Psoas muscle (tissue), 8 donors: ENCODE results near the gene CACNB1. TPM values are rescaled to one million over a fixed set of nuclear protein-coding genes. Genes with fewer than 3 reads are reported as not detected.

Experiments used
- ATAC-seq, 4 donors: fragments of 200-7000 bp; cut with Tn5 transposase; one replicate each; pipeline ENCODE4 v1.9.1; 2020; ENCODE audit warnings: moderate library complexity in 3 of 4, mild to moderate bottlenecking in 2 of 4
- DNase-seq, 2 donors: peaks; one replicate each; pipeline ENCODE4 v3.0.0-alpha.2; 2020
- H3K27ac ChIP-seq: fragments of 200-600 bp; one replicate; pipeline ENCODE4 v1.8.0; 2022
- H3K27me3 ChIP-seq, 3 donors: fragments of 200-600 bp in 1 of 3; one replicate each; pipeline versions ENCODE4 v1.6.1 to v1.8.0; 2013 to 2022; ENCODE audit warnings: low read length in 2 of 3, mild to moderate bottlenecking in 2 of 3, moderate library complexity in 1 of 3; ENCODE audit not compliant: insufficient read depth in 3 of 3
- H3K36me3 ChIP-seq, 2 donors: fragments of 200-600 bp in 1 of 2; one replicate each; pipeline versions ENCODE4 v1.6.1 to v1.8.0; 2013 to 2022; ENCODE audit warnings: low read depth in 1 of 2, mild to moderate bottlenecking in 1 of 2, moderate library complexity in 1 of 2; ENCODE audit not compliant: insufficient read depth in 1 of 2
- H3K4me1 ChIP-seq: fragments of 200-600 bp; one replicate; pipeline ENCODE4 v1.8.0; 2022
- H3K4me3 ChIP-seq: fragments of 200-600 bp; one replicate; pipeline ENCODE4 v1.8.0; 2022; ENCODE audit warnings: mild to moderate bottlenecking
- H3K9me3 ChIP-seq: fragments of 200-600 bp; one replicate; pipeline ENCODE4 v1.8.0; 2022
- CTCF ChIP-seq: fragments of 200-600 bp; IDR thresholded peaks from one replicate; pipeline ENCODE4 v1.8.0; 2022; ENCODE audit warnings: antibody characterized with exemption
- WGBS, 3 donors: extraction: QIAGEN DNeasy Blood & Tissue Kit; methylation state at CpG; one replicate each; pipeline versions ENCODE4 v1.1.6 to v1.1.7; 2013; 5-methylcytosine and 5-hydroxymethylcytosine counted together
- intact Hi-C, 2 donors: fragments of 100-400 bp; cut with DNase I; formaldehyde crosslinking; loops; one replicate each; pipeline versions ENCODE4 v1.11.0 to v1.14.2; 2022
- polyA plus RNA-seq, 3 donors: library from polyadenylated mRNA; stranded (reverse); fragments of 200-250 nt; gene quantifications; one replicate each; pipeline ENCODE4 v1.2.3, GENCODE V29; 2013
- total RNA-seq, 4 donors: library from RNA; stranded (reverse); fragmentation: NEBNext Ultra II Directional in 2 of 4; extraction: Animal tissue kit (Norgen Biotek cat#: 25700) in 2 of 4; gene quantifications; one replicate each; pipeline versions ENCODE4 v1.2.1 to v1.2.4, GENCODE V29; 2021 to 2023
- donor health status: healthy with polysubstance abuse.
- donor health status: DM: no; HTN: no; CAD: no; lungs with moderate emphysema.
- donor health status: Bipolar disorder and iron deficiency.
- donor health status: healthy.
- donor health status: DM: yes; HTN: yes; CAD: no.
- donor health status: DM: no; HTN: no; CAD: no.
- donor health status: DM: no; HTN: no; CAD: no.
- donor health status: DM: yes; HTN: yes; CAD: no.

Gene CACNB1
- total and polyA plus RNA-seq, 7 donors = 88.2 to 274 (median 209) TPM

GRCh38 chr17:39219647-39220154 lies 22.2 kb upstream of the CACNB1 start:
- WGBS, 3 donors = 15 to 26% (median 23%) methylated on average over 8 of the region's 8 CpGs
- peak in 1 of 2 donors; percentile 75 for DNase-seq
- intact Hi-C loops = loop anchor here in 1 of 2 donors (10.0 kb wide), 1 partner anchor 145 kb away; no protein-coding TSS in a partner anchor
- no peaks in the 10 kb centered on the region for H3K36me3 ChIP-seq
- TF ChIP-seq CTCF = no peak
- no peak overlapping the region for H3K4me3 ChIP-seq
- H3K27ac ChIP-seq = peak overlapping the region; percentile 55
- peak; percentile 67 to 82 (median 79) for ATAC-seq
- no peaks in the 10 kb centered on the region for H3K9me3 ChIP-seq
- peaks cover 13% of the 10 kb centered on the region for H3K4me1 ChIP-seq
- peaks cover 0 to 3% (median 0%) of the 10 kb centered on the region in 3 donors for H3K27me3 ChIP-seq

GRCh38 chr17:39218906-39219305 lies 21.4 kb upstream of the CACNB1 start:
- no peak for ATAC-seq
- peaks cover 13% of the 10 kb centered on the region for H3K4me1 ChIP-seq
- no peak for TF ChIP-seq CTCF
- H3K27me3 ChIP-seq = no peaks in the 10 kb centered on the region
- no peak overlapping the region for H3K27ac ChIP-seq
- H3K9me3 ChIP-seq = no peaks in the 10 kb centered on the region
- H3K36me3 ChIP-seq = no peaks in the 10 kb centered on the region
- whole genome bisulfite sequencing, 3 donors = 29 to 58% (median 36%) methylated on average over 8 of the region's 8 CpGs
- DNase-seq = no peak
- intact Hi-C loops = loop anchor here in 1 of 2 donors (10.0 kb wide), 1 partner anchor 144 kb away; no protein-coding TSS in a partner anchor
- H3K4me3 ChIP-seq = no peak overlapping the region

- TF ChIP-seq CTCF = no peak
- Histone ChIP-seq H3K4me3 (no peak overlapping the region), H3K27ac (no peak overlapping the region), H3K4me1 (peaks cover 13% of the 10 kb centered on the region), H3K27me3 (no peaks in the 10 kb centered on the region), H3K9me3 (no peaks in the 10 kb centered on the region), H3K36me3 (no peaks in the 10 kb centered on the region)
- DNase-seq (no peak), ATAC-seq (no peak)
- intact Hi-C loops = loop anchor here in 1 of 2 donors (10.0 kb wide), 1 partner anchor 143 kb away; no protein-coding TSS in a partner anchor
- WGBS, 3 donors = 53 to 59% (median 58%) methylated on average over 24 of the region's 24 CpGs
These were observed 20.4 kb upstream of the CACNB1 start for GRCh38 chr17:39217734-39218369.

GRCh38 chr17:39213852-39214251 lies 16.4 kb upstream of the CACNB1 start:
- H3K27ac ChIP-seq = no peak overlapping the region
- intact Hi-C loops = loop anchor here in 1 of 2 donors (10.0 kb wide), 1 partner anchor 139 kb away; no protein-coding TSS in a partner anchor
- no peaks in the 10 kb centered on the region for H3K27me3 ChIP-seq
- TF ChIP-seq CTCF = no peak
- ATAC-seq (peak; percentile 17 to 57 (median 40)), DNase-seq (no peak)
- H3K9me3 ChIP-seq = no peaks in the 10 kb centered on the region
- 70 to 80% (median 71%) methylated on average over 9 of the region's 9 CpGs for WGBS, 3 donors
- H3K4me1 ChIP-seq = peaks cover 15% of the 10 kb centered on the region
- no peaks in the 10 kb centered on the region for H3K36me3 ChIP-seq
- no peak overlapping the region for H3K4me3 ChIP-seq
